ENCODE results near the gene USP17L5. TPM values are rescaled to one million over a fixed set of nuclear protein-coding genes. Genes with fewer than 3 reads are reported as not detected.
"Not testable (repeated sequence)": the region's sequence is repeated elsewhere in the genome, so short reads cannot be mapped to it uniquely, and the experiment has no call there.

Gene USP17L5
- not detected for total RNA-seq

DNA sequence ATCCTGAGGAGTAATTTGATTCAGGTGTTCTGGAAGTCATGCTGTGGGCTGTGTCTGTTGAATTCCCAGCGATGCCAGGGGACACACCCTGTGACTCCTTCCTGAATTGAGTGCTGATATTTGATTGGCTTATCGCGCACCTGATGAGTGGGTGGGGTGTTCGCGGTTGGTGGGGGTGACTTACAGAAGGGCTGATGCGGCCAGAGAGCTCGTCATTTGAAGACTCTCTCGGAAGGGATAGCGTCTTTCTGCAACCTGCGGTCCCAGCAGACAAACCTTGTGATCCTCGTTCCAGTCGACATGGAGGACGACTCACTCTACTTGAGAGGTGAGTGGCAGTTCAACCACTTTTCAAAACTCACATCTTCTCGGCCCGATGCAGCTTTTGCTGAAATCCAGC lies at the start of gene USP17L5:
Gene USP17L5, plus strand, starts transcription at position 301 of the 400 bp plus-strand sequence. Its CDS starts 0 bp downstream, at position 301.
- H3K4me1 Mint-ChIP-seq (ENCODE audit: low read depth); CTCF ChIA-PET; H3K27me3 Mint-ChIP-seq; POLR2A ChIA-PET; intact Hi-C loops (cut with micrococcal nuclease); H3K36me3 Mint-ChIP-seq; H3K27ac Mint-ChIP-seq; DNase-seq; H3K4me3 Mint-ChIP-seq; H3K9me3 Mint-ChIP-seq: not testable (repeated sequence)

- H3K4me3 Mint-ChIP-seq; H3K27ac Mint-ChIP-seq; POLR2A ChIA-PET; H3K4me1 Mint-ChIP-seq (ENCODE audit: low read depth); DNase-seq; H3K36me3 Mint-ChIP-seq; CTCF ChIA-PET; H3K27me3 Mint-ChIP-seq; intact Hi-C loops (cut with micrococcal nuclease); H3K9me3 Mint-ChIP-seq: not testable (repeated sequence)
Measured at GRCh38 chr4:9324191-9324590, 15.0 kb upstream of the USP17L5 start.

DNA sequence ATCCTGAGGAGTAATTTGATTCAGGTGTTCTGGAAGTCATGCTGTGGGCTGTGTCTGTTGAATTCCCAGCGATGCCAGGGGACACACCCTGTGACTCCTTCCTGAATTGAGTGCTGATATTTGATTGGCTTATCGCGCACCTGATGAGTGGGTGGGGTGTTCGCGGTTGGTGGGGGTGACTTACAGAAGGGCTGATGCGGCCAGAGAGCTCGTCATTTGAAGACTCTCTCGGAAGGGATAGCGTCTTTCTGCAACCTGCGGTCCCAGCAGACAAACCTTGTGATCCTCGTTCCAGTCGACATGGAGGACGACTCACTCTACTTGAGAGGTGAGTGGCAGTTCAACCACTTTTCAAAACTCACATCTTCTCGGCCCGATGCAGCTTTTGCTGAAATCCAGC lies 14.3 kb upstream of the USP17L5 start, which contains the start of gene USP17L24:
Gene USP17L24, plus strand, starts transcription at position 301 of the 400 bp plus-strand sequence. Its CDS starts 0 bp downstream, at position 301.
- H3K36me3 Mint-ChIP-seq; H3K27ac Mint-ChIP-seq; DNase-seq; POLR2A ChIA-PET; H3K4me3 Mint-ChIP-seq; intact Hi-C loops (cut with micrococcal nuclease); H3K9me3 Mint-ChIP-seq; CTCF ChIA-PET; H3K4me1 Mint-ChIP-seq (ENCODE audit: low read depth); H3K27me3 Mint-ChIP-seq: not testable (repeated sequence)

- POLR2A ChIA-PET; intact Hi-C loops (cut with micrococcal nuclease); DNase-seq; H3K4me3 Mint-ChIP-seq; CTCF ChIA-PET; H3K9me3 Mint-ChIP-seq; H3K27me3 Mint-ChIP-seq; H3K36me3 Mint-ChIP-seq; H3K27ac Mint-ChIP-seq; H3K4me1 Mint-ChIP-seq (ENCODE audit: low read depth): not testable (repeated sequence)
Measured at GRCh38 chr4:9329611-9330010, 9.6 kb upstream of the USP17L5 start, which contains the start of gene USP17L25. Gene USP17L25, plus strand, starts transcription at chr4:9329911. Its CDS starts 0 bp downstream, at chr4:9329911.

DNA sequence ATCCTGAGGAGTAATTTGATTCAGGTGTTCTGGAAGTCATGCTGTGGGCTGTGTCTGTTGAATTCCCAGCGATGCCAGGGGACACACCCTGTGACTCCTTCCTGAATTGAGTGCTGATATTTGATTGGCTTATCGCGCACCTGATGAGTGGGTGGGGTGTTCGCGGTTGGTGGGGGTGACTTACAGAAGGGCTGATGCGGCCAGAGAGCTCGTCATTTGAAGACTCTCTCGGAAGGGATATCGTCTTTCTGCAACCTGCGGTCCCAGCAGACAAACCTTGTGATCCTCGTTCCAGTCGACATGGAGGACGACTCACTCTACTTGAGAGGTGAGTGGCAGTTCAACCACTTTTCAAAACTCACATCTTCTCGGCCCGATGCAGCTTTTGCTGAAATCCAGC lies 4.8 kb upstream of the USP17L5 start, which contains the start of gene USP17L26:
Gene USP17L26, plus strand, starts transcription at position 301 of the 400 bp plus-strand sequence. Its CDS starts 0 bp downstream, at position 301.
- H3K9me3 Mint-ChIP-seq; POLR2A ChIA-PET; H3K4me1 Mint-ChIP-seq (ENCODE audit: low read depth); H3K36me3 Mint-ChIP-seq; H3K4me3 Mint-ChIP-seq; H3K27ac Mint-ChIP-seq; CTCF ChIA-PET; DNase-seq; H3K27me3 Mint-ChIP-seq; intact Hi-C loops (cut with micrococcal nuclease): not testable (repeated sequence)

- H3K4me3 Mint-ChIP-seq; H3K4me1 Mint-ChIP-seq (ENCODE audit: low read depth); DNase-seq; CTCF ChIA-PET; intact Hi-C loops (cut with micrococcal nuclease); H3K36me3 Mint-ChIP-seq; H3K9me3 Mint-ChIP-seq; H3K27me3 Mint-ChIP-seq; POLR2A ChIA-PET; H3K27ac Mint-ChIP-seq: not testable (repeated sequence)
Measured at GRCh38 chr4:9343848-9344247, 4.6 kb downstream of the USP17L5 start, which contains the start of gene USP17L27. Gene USP17L27, plus strand, starts transcription at chr4:9344148. Its CDS starts 0 bp downstream, at chr4:9344148.

DNA sequence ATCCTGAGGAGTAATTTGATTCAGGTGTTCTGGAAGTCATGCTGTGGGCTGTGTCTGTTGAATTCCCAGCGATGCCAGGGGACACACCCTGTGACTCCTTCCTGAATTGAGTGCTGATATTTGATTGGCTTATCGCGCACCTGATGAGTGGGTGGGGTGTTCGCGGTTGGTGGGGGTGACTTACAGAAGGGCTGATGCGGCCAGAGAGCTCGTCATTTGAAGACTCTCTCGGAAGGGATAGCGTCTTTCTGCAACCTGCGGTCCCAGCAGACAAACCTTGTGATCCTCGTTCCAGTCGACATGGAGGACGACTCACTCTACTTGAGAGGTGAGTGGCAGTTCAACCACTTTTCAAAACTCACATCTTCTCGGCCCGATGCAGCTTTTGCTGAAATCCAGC lies 9.4 kb downstream of the USP17L5 start, which contains the start of gene USP17L28:
Gene USP17L28, plus strand, starts transcription at position 301 of the 400 bp plus-strand sequence. Its CDS starts 0 bp downstream, at position 301.
- H3K27me3 Mint-ChIP-seq; intact Hi-C loops (cut with micrococcal nuclease); H3K4me1 Mint-ChIP-seq (ENCODE audit: low read depth); H3K36me3 Mint-ChIP-seq; DNase-seq; POLR2A ChIA-PET; CTCF ChIA-PET; H3K4me3 Mint-ChIP-seq; H3K9me3 Mint-ChIP-seq; H3K27ac Mint-ChIP-seq: not testable (repeated sequence)

DNA sequence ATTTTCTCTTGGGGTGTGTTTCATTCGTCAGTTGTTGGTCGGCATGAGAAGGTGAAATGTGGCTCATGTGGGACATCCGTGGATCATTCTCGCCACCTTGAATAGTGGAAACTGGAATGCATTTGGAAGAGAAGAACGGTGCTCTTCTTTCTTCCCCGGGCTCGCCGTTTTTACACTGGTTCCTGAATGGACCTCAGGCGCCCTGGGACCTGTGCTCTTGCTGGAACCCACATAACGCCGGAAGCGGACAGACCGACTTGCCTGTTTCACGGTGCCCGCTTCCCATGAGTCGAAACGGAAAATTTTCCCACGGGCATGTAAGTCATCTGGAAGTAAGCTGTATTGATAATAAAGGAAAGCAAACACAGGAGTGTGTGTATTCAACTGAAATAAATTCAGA lies 11.7 kb downstream of the USP17L5 start:
- H3K36me3 Mint-ChIP-seq; H3K9me3 Mint-ChIP-seq; H3K4me1 Mint-ChIP-seq (ENCODE audit: low read depth); CTCF ChIA-PET; intact Hi-C loops (cut with micrococcal nuclease); H3K27ac Mint-ChIP-seq; POLR2A ChIA-PET; DNase-seq; H3K27me3 Mint-ChIP-seq; H3K4me3 Mint-ChIP-seq: not testable (repeated sequence)

DNA sequence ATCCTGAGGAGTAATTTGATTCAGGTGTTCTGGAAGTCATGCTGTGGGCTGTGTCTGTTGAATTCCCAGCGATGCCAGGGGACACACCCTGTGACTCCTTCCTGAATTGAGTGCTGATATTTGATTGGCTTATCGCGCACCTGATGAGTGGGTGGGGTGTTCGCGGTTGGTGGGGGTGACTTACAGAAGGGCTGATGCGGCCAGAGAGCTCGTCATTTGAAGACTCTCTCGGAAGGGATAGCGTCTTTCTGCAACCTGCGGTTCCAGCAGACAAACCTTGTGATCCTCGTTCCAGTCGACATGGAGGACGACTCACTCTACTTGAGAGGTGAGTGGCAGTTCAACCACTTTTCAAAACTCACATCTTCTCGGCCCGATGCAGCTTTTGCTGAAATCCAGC lies 14.1 kb downstream of the USP17L5 start, which contains the start of gene USP17L29:
Gene USP17L29, plus strand, starts transcription at position 301 of the 400 bp plus-strand sequence. Its CDS starts 0 bp downstream, at position 301.
- DNase-seq; H3K9me3 Mint-ChIP-seq; H3K27ac Mint-ChIP-seq; H3K27me3 Mint-ChIP-seq; CTCF ChIA-PET; H3K4me1 Mint-ChIP-seq (ENCODE audit: low read depth); H3K36me3 Mint-ChIP-seq; POLR2A ChIA-PET; H3K4me3 Mint-ChIP-seq; intact Hi-C loops (cut with micrococcal nuclease): not testable (repeated sequence)

- H3K36me3 Mint-ChIP-seq; H3K27ac Mint-ChIP-seq; DNase-seq; H3K9me3 Mint-ChIP-seq; H3K4me3 Mint-ChIP-seq; H3K27me3 Mint-ChIP-seq; intact Hi-C loops (cut with micrococcal nuclease); H3K4me1 Mint-ChIP-seq (ENCODE audit: low read depth); CTCF ChIA-PET; POLR2A ChIA-PET: not testable (repeated sequence)
Measured at GRCh38 chr4:9362829-9363228, 23.6 kb downstream of the USP17L5 start, which contains the start of gene USP17L30. Gene USP17L30, plus strand, starts transcription at chr4:9363129. Its CDS starts 0 bp downstream, at chr4:9363129.

DNA sequence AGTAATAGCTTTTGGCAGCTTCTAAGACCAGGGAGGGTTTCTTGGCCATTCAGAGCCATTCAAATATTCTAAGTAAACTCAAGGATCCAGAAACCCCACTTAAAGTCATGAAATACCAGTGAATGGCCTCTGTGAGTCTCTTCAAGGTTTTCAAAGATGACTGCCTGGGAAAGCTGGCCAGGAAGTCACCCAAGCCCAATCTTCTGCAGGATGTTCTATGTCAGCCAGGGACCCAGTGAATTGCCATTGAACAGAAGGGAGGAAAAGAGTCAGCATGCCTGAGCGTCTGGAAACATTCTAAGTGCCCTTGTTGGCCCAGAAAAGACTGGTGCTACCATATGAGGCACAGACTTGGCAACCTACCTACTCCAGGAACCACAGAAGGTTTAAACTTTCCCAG lies 40.7 kb downstream of the USP17L5 start:
- CTCF ChIA-PET; H3K4me3 Mint-ChIP-seq; H3K27ac Mint-ChIP-seq; H3K4me1 Mint-ChIP-seq (ENCODE audit: low read depth); H3K27me3 Mint-ChIP-seq; H3K9me3 Mint-ChIP-seq; POLR2A ChIA-PET; H3K36me3 Mint-ChIP-seq; intact Hi-C loops (cut with micrococcal nuclease); DNase-seq: not testable (repeated sequence)

DNA sequence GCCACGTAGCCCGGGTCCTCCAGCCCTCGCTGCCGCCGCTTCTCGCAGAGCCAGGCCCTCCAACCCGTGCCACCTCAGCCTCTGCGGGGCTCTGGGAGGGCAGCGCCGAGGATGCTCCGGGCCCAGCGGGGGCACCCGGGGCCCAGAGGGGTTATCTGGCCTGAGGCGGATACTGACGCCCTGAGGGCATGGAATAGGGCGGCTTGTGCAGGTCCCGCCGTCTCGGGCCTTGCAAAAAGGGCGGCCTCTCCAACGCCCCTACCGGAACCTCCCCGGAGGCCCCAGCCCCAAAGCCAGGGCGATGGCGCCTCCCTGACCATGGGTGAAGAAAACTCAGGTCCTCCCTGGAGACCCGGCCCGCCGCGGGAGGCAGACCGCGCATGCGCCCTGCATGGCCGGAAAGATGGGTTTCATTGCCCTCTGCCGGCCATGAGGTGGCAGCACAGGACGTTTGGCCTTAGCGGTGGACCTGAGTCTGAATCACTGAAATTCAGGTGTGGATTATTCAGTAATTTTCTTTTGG lies 41.9 kb downstream of the USP17L5 start:
- H3K27me3 Mint-ChIP-seq; intact Hi-C loops (cut with micrococcal nuclease); H3K4me1 Mint-ChIP-seq (ENCODE audit: low read depth); POLR2A ChIA-PET; H3K27ac Mint-ChIP-seq; H3K36me3 Mint-ChIP-seq; H3K9me3 Mint-ChIP-seq: not testable (repeated sequence)
- peak overlapping the region; percentile 41 for H3K4me3 Mint-ChIP-seq
- DNase-seq, result peak; percentile 68
- CTCF ChIA-PET, result interaction anchor here (1.3 kb wide), 1 partner anchor 381 kb away, joined by 5 read pairs; no protein-coding TSS in a partner anchor

DNA sequence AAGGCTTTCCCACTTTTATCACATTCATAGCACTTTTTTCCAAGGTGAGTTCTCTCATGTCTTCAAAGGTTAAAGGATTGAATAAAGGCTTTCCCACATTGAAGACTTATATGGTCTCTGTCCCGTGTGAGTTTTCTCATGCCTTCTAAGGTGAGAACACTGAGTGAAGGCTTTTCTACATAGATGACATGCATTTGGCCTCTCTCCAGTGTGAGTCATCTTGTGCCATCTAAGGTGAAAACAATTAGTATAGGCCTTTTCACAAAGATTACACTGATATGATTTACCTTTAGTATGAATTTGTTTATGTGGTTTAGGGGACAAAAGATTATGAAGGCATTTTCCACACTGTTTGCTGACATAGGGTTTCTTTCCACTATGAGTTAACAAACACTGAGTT lies 44.9 kb downstream of the USP17L5 start:
- intact Hi-C loops (cut with micrococcal nuclease), result no loop called here
- H3K27me3 Mint-ChIP-seq, result peaks cover 3% of the 10 kb centered on the region
- ChIA-PET POLR2A (no interaction called here), CTCF (no interaction called here)
- H3K4me1 Mint-ChIP-seq (ENCODE audit: low read depth), result peaks cover 2% of the 10 kb centered on the region
- DNase-seq, result no peak
- H3K9me3 Mint-ChIP-seq, result no peaks in the 10 kb centered on the region
- no peak overlapping the region for H3K27ac Mint-ChIP-seq
- H3K4me3 Mint-ChIP-seq, result no peak overlapping the region
- H3K36me3 Mint-ChIP-seq, result no peaks in the 10 kb centered on the region
